A549 (cell line): ENCODE data around the gene LRRC63. TPM values are rescaled to one million over a fixed set of nuclear protein-coding genes. Genes with fewer than 3 reads are reported as not detected.

ENCODE experiments used
- ATAC-seq, 2 experiments: fragments of 200-7000 bp in 1 of 2; fragments of >200 bp in 1 of 2; cut with Nextera tagmentation in 1 of 2; cut with Tn5 transposase in 1 of 2; 3 replicates each; pipeline versions ENCODE4 v1.8.0 to v1.9.1; 2018 to 2020; ENCODE audit warnings: mild to moderate bottlenecking in 1 of 2, moderate library complexity in 1 of 2
- CTCF ChIA-PET: fragments of 300-600 bp; sonication (Branson Sonifier 250); formaldehyde crosslinking; extraction: SDS; loops from one replicate; lab custom pipeline; 2021; ENCODE audit warnings: antibody characterized with exemption, inconsistent platforms; lab: Yijun Ruan, JAX
- POLR2A ChIA-PET: fragments of 350-600 bp; formaldehyde crosslinking; extraction: SDS; loops from one replicate; lab custom pipeline; 2021; ENCODE audit warnings: antibody characterized with exemption, inconsistent platforms; lab: Yijun Ruan, JAX
- DNase-seq, 2 experiments: peaks; one replicate each; pipeline versions ENCODE4 v3.0.0 to v3.0.0-alpha.2; 2011 to 2016; ENCODE audit warnings: low read depth in 1 of 2, low spot score in 1 of 2
- FAIRE-seq: peaks from 2 replicates; lab custom pipeline; 2011; peaks lifted over from hg19 to GRCh38; lab: Jason Lieb, UNC
- H3K27ac ChIP-seq, 2 experiments: fragments of >200 bp; sonication (Bioruptor Twin); formaldehyde crosslinking; 3 replicates each; pipeline ENCODE4 v1.5.1; 2016 to 2017
- H3K4me1 ChIP-seq: fragments of >200 bp; sonication (Bioruptor Twin); formaldehyde crosslinking; 3 replicates; pipeline ENCODE4 v1.6.1; 2016
- H3K4me2 ChIP-seq: fragments of >200 bp; sonication (Bioruptor Twin); formaldehyde crosslinking; 3 replicates; pipeline ENCODE4 v1.6.1; 2016
- H3K4me3 ChIP-seq: fragments of >200 bp; sonication (Bioruptor Twin); formaldehyde crosslinking; 3 replicates; pipeline ENCODE4 v1.5.1; 2016
- H3K9me3 ChIP-seq: fragments of >200 bp; sonication (Bioruptor Twin); formaldehyde crosslinking; 3 replicates; pipeline ENCODE4 v1.6.1; 2016
- BHLHE40 ChIP-seq: IDR thresholded peaks from 2 replicates; pipeline ENCODE4 v1.6.1; 2012; ENCODE audit warnings: low read depth, low read length, inconsistent platforms
- CBX8 ChIP-seq: fragments of 200-600 bp; sonication (generic); IDR thresholded peaks from 2 replicates; pipeline ENCODE4 v1.6.1; 2016
- CTCF ChIP-seq: fragments of >200 bp; sonication (Bioruptor Twin); formaldehyde crosslinking; IDR thresholded peaks from 3 replicates; pipeline ENCODE4 v1.5.1; 2016
- EHMT2 ChIP-seq: fragments of 200-600 bp; sonication (generic); IDR thresholded peaks from 2 replicates; pipeline ENCODE4 v1.6.1; 2016; ENCODE audit warnings: antibody characterized with exemption, low read depth, mild to moderate bottlenecking, moderate library complexity
- FOXS1 ChIP-seq: fragments of 250-450 bp; sonication (Bioruptor Pico); IDR thresholded peaks from 2 replicates; pipeline ENCODE4 v1.5.0; 2020; ENCODE audit warnings: mild to moderate bottlenecking, moderate library complexity
- KDM1A ChIP-seq: fragments of 200-600 bp; sonication (generic); IDR thresholded peaks from 2 replicates; pipeline ENCODE4 v1.6.1; 2016; ENCODE audit warnings: low read depth, mild to moderate bottlenecking
- MAFK ChIP-seq: fragments of 450-650 bp; IDR thresholded peaks from 2 replicates; pipeline ENCODE4 v1.6.1; 2014; ENCODE audit not compliant: partially characterized antibody
- MAZ ChIP-seq: fragments of 150-350 bp; IDR thresholded peaks from 2 replicates; pipeline ENCODE4 v1.6.1; 2014; ENCODE audit warnings: antibody characterized with exemption, low read depth, low read length, borderline replicate concordance
- MYC ChIP-seq: IDR thresholded peaks from 2 replicates; pipeline ENCODE4 v1.6.1; 2012; ENCODE audit warnings: mild to moderate bottlenecking, inconsistent platforms, low read length, improper control_type of control experiment, borderline replicate concordance
- RNF2 ChIP-seq: fragments of 200-600 bp; sonication (generic); IDR thresholded peaks from 2 replicates; pipeline ENCODE4 v1.6.1; 2016; ENCODE audit warnings: low read depth, mild to moderate bottlenecking, antibody characterized with exemption, moderate library complexity, borderline replicate concordance
- SMC3 ChIP-seq: fragments of >200 bp; sonication (Bioruptor Twin); formaldehyde crosslinking; IDR thresholded peaks from 3 replicates; pipeline ENCODE4 v1.6.1; 2018; ENCODE audit warnings: inconsistent platforms
- ZSCAN20 ChIP-seq: fragments of 250-450 bp; sonication (Bioruptor Pico); IDR thresholded peaks from 2 replicates; pipeline ENCODE4 v1.8.0; 2022; ENCODE audit warnings: mild to moderate bottlenecking, moderate library complexity
- WGBS: methylation state at CpG from one replicate; pipeline ENCODE4 v1.1.6; 2017; ENCODE audit errors: missing lambda C conversion rate; 5-methylcytosine and 5-hydroxymethylcytosine counted together
- polyA plus RNA-seq, 4 experiments: library from polyadenylated mRNA; depleted of rRNA in 3 of 4; stranded (reverse); fragments of >200 nt; fragmentation: RNase III in 1 of 4; extraction: RNeasy Plus Mini Kit Qiagen cat#74134 plus additional on column Dnase treatment in 1 of 4; gene quantifications; 2 replicates in 3 of 4; 3 replicates in 1 of 4; pipeline ENCODE4 v1.2.3, GENCODE V29; 2011 to 2017
- TF ChIP-seq, protein P1 (sequence below): fragments of >200 bp; sonication (Bioruptor Twin); formaldehyde crosslinking; IDR thresholded peaks from 3 replicates; pipeline ENCODE4 v1.6.1; 2016

Gene LRRC63
- polyA plus RNA-seq, 2 of the 4 experiments (the other 2 are of a cell fraction), result 0.06 to 0.19 TPM

- FAIRE-seq, result no peak
- Histone ChIP-seq H3K9me3 (no peaks in the 10 kb centered on the region), H3K4me2 (no peak overlapping the region), H3K4me3 (no peak overlapping the region), H3K4me1 (no peaks in the 10 kb centered on the region), H3K27ac (no peak overlapping the region)
- CTCF ChIA-PET, result interaction anchor here (1.5 kb wide), 1 partner anchor 19 kb away, joined by 4 read pairs; no protein-coding TSS in a partner anchor
- 54% methylated on average over 3 of the region's 3 CpGs for WGBS
- TF ChIP-seq EHMT2, result no peak
- DNase-seq, result no peak
- no peak for ATAC-seq
- POLR2A ChIA-PET, result no interaction called here
Measured at GRCh38 chr13:46179491-46179908, 32.2 kb upstream of the LRRC63 start.

GRCh38 chr13:46179969-46180763 lies 31.6 kb upstream of the LRRC63 start:
- POLR2A ChIA-PET, result no interaction called here

DNA sequence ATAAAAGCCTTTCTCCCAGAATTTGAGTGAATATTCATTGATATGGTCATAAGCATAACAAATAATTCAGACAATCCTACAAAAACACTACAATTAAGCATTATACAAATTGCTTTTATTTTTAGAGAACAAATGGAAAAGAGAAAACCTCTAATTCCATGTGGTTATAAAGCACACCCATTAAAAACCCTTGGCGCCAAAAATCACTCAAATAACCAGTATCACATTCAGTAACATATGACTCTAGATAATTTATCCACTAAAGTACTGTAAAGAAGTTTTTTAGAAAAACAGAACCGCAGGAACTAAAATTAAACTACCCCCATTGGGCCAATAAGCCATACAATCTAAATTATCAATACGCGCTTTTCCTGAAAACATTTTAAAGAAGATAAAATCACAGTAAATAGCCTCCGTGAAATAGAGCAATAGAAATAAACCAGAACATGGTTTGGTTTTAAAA lies 30.3 kb upstream of the LRRC63 start:
- ATAC-seq (no peak), FAIRE-seq (no peak), DNase-seq (no peak)
- 71% methylated on average over 5 of the region's 5 CpGs for WGBS
- TF ChIP-seq MAZ, result no peak
- no peak for TF ChIP-seq SMC3
- TF ChIP-seq MAFK, result no peak
- Histone ChIP-seq H3K9me3 (no peaks in the 10 kb centered on the region), H3K4me2 (no peak overlapping the region), H3K27ac (no peak overlapping the region), H3K4me1 (no peaks in the 10 kb centered on the region), H3K4me3 (no peak overlapping the region)
- ChIA-PET CTCF (no interaction called here), POLR2A (no interaction called here)

More at GRCh38 chr13:46179969-46180763, 31.6 kb upstream of the LRRC63 start:
- no peak overlapping the region for H3K4me2 ChIP-seq
- no peak overlapping the region for H3K4me3 ChIP-seq
- TF ChIP-seq CBX8 (no peak), KDM1A (no peak)
- FAIRE-seq (no peak), ATAC-seq (no peak), DNase-seq (no peak)
- no peaks in the 10 kb centered on the region for H3K9me3 ChIP-seq
- H3K4me1 ChIP-seq, result no peaks in the 10 kb centered on the region
- CTCF ChIA-PET, result interaction anchor here (1.5 kb wide), 1 partner anchor 19 kb away, joined by 4 read pairs; no protein-coding TSS in a partner anchor
- WGBS, result 49% methylated on average over 5 of the region's 5 CpGs
- no peak overlapping the region for H3K27ac ChIP-seq

- CTCF ChIA-PET, result no interaction called here
- DNase-seq (no peak), FAIRE-seq (no peak), ATAC-seq (no peak)
- POLR2A ChIA-PET, result no interaction called here
- Histone ChIP-seq H3K4me2 (no peak within 1 kb of the TSS), H3K9me3 (no peaks in the 10 kb centered on the region), H3K4me3 (no peak within 1 kb of the TSS), H3K4me1 (no peaks in the 10 kb centered on the region), H3K27ac (no peak within 1 kb of the TSS)
- WGBS, result 63% methylated on average over 8 of the region's 8 CpGs
- TF ChIP-seq FOXS1, result no peak
- no peak for TF ChIP-seq BHLHE40
- no peak for TF ChIP-seq CTCF
- TF ChIP-seq, protein P1, sequence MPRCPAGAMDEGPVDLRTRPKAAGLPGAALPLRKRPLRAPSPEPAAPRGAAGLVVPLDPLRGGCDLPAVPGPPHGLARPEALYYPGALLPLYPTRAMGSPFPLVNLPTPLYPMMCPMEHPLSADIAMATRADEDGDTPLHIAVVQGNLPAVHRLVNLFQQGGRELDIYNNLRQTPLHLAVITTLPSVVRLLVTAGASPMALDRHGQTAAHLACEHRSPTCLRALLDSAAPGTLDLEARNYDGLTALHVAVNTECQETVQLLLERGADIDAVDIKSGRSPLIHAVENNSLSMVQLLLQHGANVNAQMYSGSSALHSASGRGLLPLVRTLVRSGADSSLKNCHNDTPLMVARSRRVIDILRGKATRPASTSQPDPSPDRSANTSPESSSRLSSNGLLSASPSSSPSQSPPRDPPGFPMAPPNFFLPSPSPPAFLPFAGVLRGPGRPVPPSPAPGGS, result no peak
- no peak for TF ChIP-seq RNF2
- TF ChIP-seq MYC, result no peak
- TF ChIP-seq ZSCAN20 (CRISPR knock-in tag), result no peak
Measured at GRCh38 chr13:46181840-46182490, 29.8 kb upstream of the LRRC63 start, which contains the start of gene LCP1. Gene LCP1 (minus strand): TSS chr13:46182177. CDS start chr13:46159662, 22,515 bp downstream.
